Natural killer cell (primary cell): ENCODE measurements around the gene DCDC2. TPM values are rescaled to one million over a fixed set of nuclear protein-coding genes. Genes with fewer than 3 reads are reported as not detected.
"Not testable (repeated sequence)": the region's sequence is repeated elsewhere in the genome, so short reads cannot be mapped to it uniquely, and the experiment has no call there.

Experiments
- ATAC-seq, 3 donors: fragments of 150-1000 bp in 2 of 3; fragments of 200-7000 bp in 1 of 3; cut with Tn5 transposase; 1 replicate in 1 of 3; 2 replicates in 2 of 3; pipeline ENCODE4 v1.10.0; 2021; ENCODE audit warnings: mild to moderate bottlenecking in 2 of 3, moderate library complexity in 2 of 3
- DNase-seq, 2 donors: peaks; one replicate each; pipeline versions ENCODE4 v3.0.0 to v3.0.0-alpha.2; 2013 to 2021; ENCODE audit warnings: mixed read lengths in 1 of 2
- H3K27ac ChIP-seq: one replicate; pipeline ENCODE4 v1.5.1; 2013; ENCODE audit warnings: mild to moderate bottlenecking, low read length
- H3K27me3 ChIP-seq: one replicate; pipeline ENCODE4 v1.6.1; 2013; ENCODE audit warnings: low read length; ENCODE audit not compliant: control insufficient read depth, insufficient read depth
- H3K36me3 ChIP-seq: one replicate; pipeline ENCODE4 v1.6.1; 2013; ENCODE audit warnings: low read length; ENCODE audit not compliant: control insufficient read depth, insufficient read depth
- H3K4me1 ChIP-seq: one replicate; pipeline ENCODE4 v1.6.1; 2013; ENCODE audit warnings: low read length; ENCODE audit not compliant: control insufficient read depth, insufficient read depth
- H3K4me3 ChIP-seq: one replicate; pipeline ENCODE4 v1.5.1; 2013; ENCODE audit warnings: low read length
- H3K9me3 ChIP-seq: one replicate; pipeline ENCODE4 v1.6.1; 2013; ENCODE audit warnings: low read length; ENCODE audit not compliant: control insufficient read depth, insufficient read depth
- H3K27ac Mint-ChIP-seq, 2 donors: one replicate each; pipeline ENCODE4 v1.8.0; 2022; ENCODE audit warnings: mild to moderate bottlenecking in 2 of 2, mixed read lengths in 2 of 2, moderate library complexity in 1 of 2
- H3K27me3 Mint-ChIP-seq, 2 donors: one replicate each; pipeline ENCODE4 v1.8.0; 2022; ENCODE audit warnings: low read depth in 2 of 2, mixed read lengths in 2 of 2
- H3K36me3 Mint-ChIP-seq: one replicate; pipeline ENCODE4 v1.8.0; 2022; ENCODE audit warnings: mixed read lengths
- H3K4me1 Mint-ChIP-seq, 2 donors: one replicate each; pipeline ENCODE4 v1.8.0; 2022; ENCODE audit warnings: mixed read lengths in 2 of 2
- H3K4me3 Mint-ChIP-seq: one replicate; pipeline ENCODE4 v1.8.0; 2022; ENCODE audit warnings: mild to moderate bottlenecking, moderate library complexity, mixed read lengths
- H3K9me3 Mint-ChIP-seq, 2 donors: one replicate each; pipeline ENCODE4 v1.8.0; 2022; ENCODE audit warnings: mixed read lengths in 2 of 2
- WGBS: methylation state at CpG from one replicate; pipeline ENCODE4 v1.1.7; 2013; ENCODE audit warnings: missing lambda C conversion rate; ENCODE audit not compliant: insufficient coverage; 5-methylcytosine and 5-hydroxymethylcytosine counted together
- intact Hi-C: fragments of 100-400 bp; cut with micrococcal nuclease; formaldehyde crosslinking; loops from one replicate; pipeline ENCODE4 v1.14.2; 2022
- total RNA-seq, 4 donors: library from RNA; stranded (reverse); fragments of 120-200 nt in 1 of 4; gene quantifications; one replicate each; pipeline versions ENCODE4 v1.2.3 to v1.2.4, GENCODE V29; 2013 to 2022
- TF ChIP-seq, protein P1 (sequence below): fragments of 200-600 bp; IDR thresholded peaks from one replicate; pipeline ENCODE4 v1.8.0; 2022; ENCODE audit warnings: antibody characterized with exemption

DCDC2 gene
- total RNA-seq, 3 donors from 2014 or later (not counting 1 experiment from before 2014, with no cell fraction given): not detected

DNA sequence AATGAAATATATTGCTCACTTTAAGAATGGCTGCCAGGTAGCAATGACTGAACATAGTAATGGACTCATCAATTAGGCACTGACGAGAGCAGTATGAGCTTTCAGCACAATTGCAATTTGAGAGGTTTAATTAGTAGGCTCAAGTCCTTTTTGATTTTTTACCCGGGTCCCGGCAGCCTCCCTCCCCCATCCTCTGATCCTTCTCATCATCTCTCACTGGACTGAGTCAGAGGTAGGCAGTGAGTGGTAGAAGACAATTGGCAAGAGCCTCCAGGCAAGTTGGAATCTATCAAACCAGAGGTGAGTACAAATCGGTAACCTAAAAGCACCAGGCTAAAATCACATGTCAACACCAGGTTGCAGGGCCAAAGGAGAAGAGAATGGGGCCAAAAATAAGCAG, 107.9 kb downstream of the DCDC2 start:
- no peak overlapping the region for H3K4me3 ChIP-seq
- ATAC-seq: no peak
- H3K9me3 ChIP-seq: no peaks in the 10 kb centered on the region
- WGBS: 76% methylated on average over 2 of the region's 4 CpGs
- DNase-seq: no peak
- Mint-ChIP-seq H3K4me1 (no peaks in the 10 kb centered on the region), H3K36me3 (no peaks in the 10 kb centered on the region), H3K27me3 (peaks cover 0 to 6% of the 10 kb centered on the region in 2 donors), H3K9me3 (peaks cover 3% of the 10 kb centered on the region in 2 donors), H3K4me3 (no peak overlapping the region), H3K27ac (no peak overlapping the region)
- no peaks in the 10 kb centered on the region for H3K4me1 ChIP-seq
- H3K27me3 ChIP-seq: no peaks in the 10 kb centered on the region
- TF ChIP-seq, protein P1, sequence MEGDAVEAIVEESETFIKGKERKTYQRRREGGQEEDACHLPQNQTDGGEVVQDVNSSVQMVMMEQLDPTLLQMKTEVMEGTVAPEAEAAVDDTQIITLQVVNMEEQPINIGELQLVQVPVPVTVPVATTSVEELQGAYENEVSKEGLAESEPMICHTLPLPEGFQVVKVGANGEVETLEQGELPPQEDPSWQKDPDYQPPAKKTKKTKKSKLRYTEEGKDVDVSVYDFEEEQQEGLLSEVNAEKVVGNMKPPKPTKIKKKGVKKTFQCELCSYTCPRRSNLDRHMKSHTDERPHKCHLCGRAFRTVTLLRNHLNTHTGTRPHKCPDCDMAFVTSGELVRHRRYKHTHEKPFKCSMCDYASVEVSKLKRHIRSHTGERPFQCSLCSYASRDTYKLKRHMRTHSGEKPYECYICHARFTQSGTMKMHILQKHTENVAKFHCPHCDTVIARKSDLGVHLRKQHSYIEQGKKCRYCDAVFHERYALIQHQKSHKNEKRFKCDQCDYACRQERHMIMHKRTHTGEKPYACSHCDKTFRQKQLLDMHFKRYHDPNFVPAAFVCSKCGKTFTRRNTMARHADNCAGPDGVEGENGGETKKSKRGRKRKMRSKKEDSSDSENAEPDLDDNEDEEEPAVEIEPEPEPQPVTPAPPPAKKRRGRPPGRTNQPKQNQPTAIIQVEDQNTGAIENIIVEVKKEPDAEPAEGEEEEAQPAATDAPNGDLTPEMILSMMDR: no peak
- intact Hi-C loops: no loop called here
- no peaks in the 10 kb centered on the region for H3K36me3 ChIP-seq
- no peak overlapping the region for H3K27ac ChIP-seq

- intact Hi-C loops: no loop called here
- H3K36me3 ChIP-seq: no peaks in the 10 kb centered on the region
- Mint-ChIP-seq H3K4me1 (no peaks in the 10 kb centered on the region), H3K36me3 (no peaks in the 10 kb centered on the region), H3K27ac (no peak overlapping the region), H3K4me3 (no peak overlapping the region), H3K27me3 (peaks cover 0 to 6% of the 10 kb centered on the region in 2 donors), H3K9me3 (no peaks in the 10 kb centered on the region)
- no peaks in the 10 kb centered on the region for H3K27me3 ChIP-seq
- no peaks in the 10 kb centered on the region for H3K4me1 ChIP-seq
- ATAC-seq: no peak
- H3K4me3 ChIP-seq: no peak overlapping the region
- WGBS: 81% methylated on average over 2 of the region's 2 CpGs
- no peak for DNase-seq
- no peaks in the 10 kb centered on the region for H3K9me3 ChIP-seq
- TF ChIP-seq, protein P1: no peak
- no peak overlapping the region for H3K27ac ChIP-seq
These were observed 112.6 kb downstream of the DCDC2 start for GRCh38 chr6:24245275-24245674.

- no peaks in the 10 kb centered on the region for H3K9me3 Mint-ChIP-seq
- no peak for DNase-seq
These were observed 114.9 kb downstream of the DCDC2 start for GRCh38 chr6:24242924-24243323.

GRCh38 chr6:24241779-24242178, 116.1 kb downstream of the DCDC2 start:
- DNase-seq, H3K27ac Mint-ChIP-seq, H3K36me3 Mint-ChIP-seq, intact Hi-C loops, H3K27ac ChIP-seq, H3K9me3 ChIP-seq, H3K36me3 ChIP-seq, H3K4me3 ChIP-seq, H3K27me3 ChIP-seq, H3K9me3 Mint-ChIP-seq, ATAC-seq, H3K4me1 Mint-ChIP-seq, H3K27me3 Mint-ChIP-seq, H3K4me3 Mint-ChIP-seq, H3K4me1 ChIP-seq: not testable (repeated sequence)
- WGBS: 80% methylated on average over 1 of the region's 1 CpG

More at GRCh38 chr6:24242924-24243323, 114.9 kb downstream of the DCDC2 start:
- Histone ChIP-seq H3K27me3 (no peaks in the 10 kb centered on the region), H3K36me3 (no peaks in the 10 kb centered on the region), H3K4me1 (no peaks in the 10 kb centered on the region), H3K27ac (no peak overlapping the region), H3K4me3 (no peak overlapping the region), H3K9me3 (no peaks in the 10 kb centered on the region)
- TF ChIP-seq, protein P1: no peak
- H3K4me1 Mint-ChIP-seq: no peaks in the 10 kb centered on the region
- no peak for ATAC-seq
- H3K36me3 Mint-ChIP-seq: no peaks in the 10 kb centered on the region
- no CpG with 5 or more reads among the region's 1 CpG for WGBS
- intact Hi-C loops: no loop called here
- H3K27ac Mint-ChIP-seq: no peak overlapping the region
- no peak overlapping the region for H3K4me3 Mint-ChIP-seq
- peaks cover 0 to 6% of the 10 kb centered on the region in 2 donors for H3K27me3 Mint-ChIP-seq
